Measurements from ENCODE around the gene SPATC1L. TPM values are rescaled to one million over a fixed set of nuclear protein-coding genes. Genes with fewer than 3 reads are reported as not detected.

The SPATC1L gene
- total RNA-seq, 2 donors from 2014 or later: 6.2 to 6.9 TPM

DNA sequence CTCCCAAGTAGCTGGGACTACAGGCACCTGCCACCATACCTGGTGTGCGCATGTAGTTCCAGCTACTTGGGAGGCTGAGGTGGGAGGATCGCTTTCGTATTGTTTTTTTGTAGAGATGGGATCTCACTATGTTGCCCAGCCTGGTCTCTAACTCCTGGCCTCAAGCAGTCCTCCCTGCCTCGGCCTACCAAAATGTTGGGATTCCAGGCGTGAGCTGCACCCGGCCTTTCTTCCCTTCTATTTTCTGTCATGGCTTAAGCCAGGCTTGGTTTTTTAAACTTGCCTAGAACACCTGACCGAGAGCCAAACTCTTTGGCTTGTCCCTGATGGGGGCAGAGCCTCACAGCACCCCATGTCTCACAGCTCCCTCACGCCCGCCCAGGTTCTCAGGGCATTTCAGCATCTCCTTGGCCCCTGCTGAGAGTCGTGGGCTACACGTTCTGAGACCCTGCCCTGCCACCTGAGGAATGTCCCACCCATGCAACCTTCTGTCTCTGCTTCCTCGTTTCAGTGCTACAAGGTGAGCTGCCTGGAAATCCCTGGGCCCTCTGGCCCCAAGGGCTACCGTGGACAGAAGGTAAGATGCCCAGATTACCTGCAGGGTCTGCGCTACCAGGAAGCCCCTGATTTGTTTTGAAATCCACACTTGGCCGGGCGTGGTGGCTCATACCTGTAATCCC lies 70.6 kb downstream of the SPATC1L start:
- H3K27me3 ChIP-seq: no peaks in the 10 kb centered on the region
- no peak overlapping the region for H3K27ac ChIP-seq
- no peaks in the 10 kb centered on the region for H3K4me1 ChIP-seq
- no peaks in the 10 kb centered on the region for H3K9me3 ChIP-seq
- no peak for DNase-seq
- TF ChIP-seq, protein P1, sequence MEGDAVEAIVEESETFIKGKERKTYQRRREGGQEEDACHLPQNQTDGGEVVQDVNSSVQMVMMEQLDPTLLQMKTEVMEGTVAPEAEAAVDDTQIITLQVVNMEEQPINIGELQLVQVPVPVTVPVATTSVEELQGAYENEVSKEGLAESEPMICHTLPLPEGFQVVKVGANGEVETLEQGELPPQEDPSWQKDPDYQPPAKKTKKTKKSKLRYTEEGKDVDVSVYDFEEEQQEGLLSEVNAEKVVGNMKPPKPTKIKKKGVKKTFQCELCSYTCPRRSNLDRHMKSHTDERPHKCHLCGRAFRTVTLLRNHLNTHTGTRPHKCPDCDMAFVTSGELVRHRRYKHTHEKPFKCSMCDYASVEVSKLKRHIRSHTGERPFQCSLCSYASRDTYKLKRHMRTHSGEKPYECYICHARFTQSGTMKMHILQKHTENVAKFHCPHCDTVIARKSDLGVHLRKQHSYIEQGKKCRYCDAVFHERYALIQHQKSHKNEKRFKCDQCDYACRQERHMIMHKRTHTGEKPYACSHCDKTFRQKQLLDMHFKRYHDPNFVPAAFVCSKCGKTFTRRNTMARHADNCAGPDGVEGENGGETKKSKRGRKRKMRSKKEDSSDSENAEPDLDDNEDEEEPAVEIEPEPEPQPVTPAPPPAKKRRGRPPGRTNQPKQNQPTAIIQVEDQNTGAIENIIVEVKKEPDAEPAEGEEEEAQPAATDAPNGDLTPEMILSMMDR (IDR thresholded peaks at IDR 0.05): no peak
- H3K9ac ChIP-seq (ENCODE audit: low read depth in 2 of 2, low read length in 2 of 2): no peak overlapping the region
- intact Hi-C loops (cut with DNase I): no loop called here
- peaks cover 4% of the 10 kb centered on the region for H3K36me3 ChIP-seq
- no peak overlapping the region for H3K4me3 ChIP-seq

DNA sequence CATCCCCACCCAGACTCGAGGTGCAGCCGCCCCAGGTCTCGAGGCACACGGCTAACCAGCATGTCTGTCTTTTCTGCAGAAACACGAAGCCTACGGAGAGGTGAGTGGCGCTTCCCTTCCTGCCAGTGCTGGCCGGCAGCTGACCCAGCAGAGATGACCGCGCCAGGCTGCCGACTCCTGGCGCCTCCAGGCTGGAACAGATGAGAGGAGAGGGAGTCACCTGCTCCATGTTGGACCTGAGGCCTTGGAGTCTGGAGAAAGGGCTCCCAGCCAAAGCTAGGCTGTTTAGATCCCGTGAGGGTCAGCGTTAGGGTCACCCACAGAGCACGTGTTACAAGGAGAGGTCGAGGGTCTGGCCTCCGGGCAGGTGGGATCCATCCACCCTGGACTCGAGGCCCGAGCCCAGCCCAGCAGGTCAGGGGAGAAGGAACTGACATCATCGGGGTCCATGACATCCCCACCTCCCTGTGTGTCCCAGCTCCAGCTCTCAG lies 71.5 kb downstream of the SPATC1L start:
- no peaks in the 10 kb centered on the region for H3K27me3 ChIP-seq
- no peaks in the 10 kb centered on the region for H3K9me3 ChIP-seq
- no peak overlapping the region for H3K27ac ChIP-seq
- H3K4me3 ChIP-seq: no peak overlapping the region
- peaks cover 4% of the 10 kb centered on the region for H3K36me3 ChIP-seq
- no peak for DNase-seq
- no peaks in the 10 kb centered on the region for H3K4me1 ChIP-seq
- H3K9ac ChIP-seq (ENCODE audit: low read depth in 2 of 2, low read length in 2 of 2): no peak overlapping the region
- intact Hi-C loops (cut with DNase I): no loop called here
- TF ChIP-seq, protein P1 (IDR thresholded peaks at IDR 0.05): no peak

DNA sequence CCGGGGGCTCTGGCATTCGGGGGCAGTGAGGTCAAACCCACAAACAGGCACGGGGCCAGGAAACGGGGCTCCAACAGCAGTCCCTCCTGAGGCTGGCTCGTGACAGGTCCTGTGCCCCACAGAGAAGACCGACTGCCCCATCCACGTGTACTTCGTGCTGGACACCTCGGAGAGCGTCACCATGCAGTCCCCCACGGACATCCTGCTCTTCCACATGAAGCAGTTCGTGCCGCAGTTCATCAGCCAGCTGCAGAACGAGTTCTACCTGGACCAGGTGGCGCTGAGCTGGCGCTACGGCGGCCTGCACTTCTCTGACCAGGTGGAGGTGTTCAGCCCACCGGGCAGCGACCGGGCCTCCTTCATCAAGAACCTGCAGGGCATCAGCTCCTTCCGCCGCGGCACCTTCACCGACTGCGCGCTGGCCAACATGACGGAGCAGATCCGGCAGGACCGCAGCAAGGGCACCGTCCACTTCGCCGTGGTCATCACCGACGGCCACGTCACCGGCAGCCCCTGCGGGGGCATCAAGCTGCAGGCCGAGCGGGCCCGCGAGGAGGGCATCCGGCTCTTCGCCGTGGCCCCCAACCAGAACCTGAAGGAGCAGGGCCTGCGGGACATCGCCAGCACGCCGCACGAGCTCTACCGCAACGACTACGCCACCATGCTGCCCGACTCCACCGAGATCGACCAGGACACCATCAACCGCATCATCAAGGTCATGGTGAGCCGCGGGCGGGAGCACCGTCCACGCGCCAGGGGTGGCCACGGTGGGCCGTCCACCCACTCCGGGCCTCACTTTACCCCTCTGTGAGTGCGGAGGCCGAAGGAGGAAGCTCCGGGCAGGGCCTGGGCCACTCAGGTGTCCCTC lies 72.2 kb downstream of the SPATC1L start:
- H3K27me3 ChIP-seq: no peaks in the 10 kb centered on the region
- intact Hi-C loops (cut with DNase I): no loop called here
- H3K4me1 ChIP-seq: no peaks in the 10 kb centered on the region
- no peak overlapping the region for H3K4me3 ChIP-seq
- H3K27ac ChIP-seq: no peak overlapping the region
- TF ChIP-seq, protein P1 (IDR thresholded peaks at IDR 0.05): no peak
- H3K9ac ChIP-seq (ENCODE audit: low read depth in 2 of 2, low read length in 2 of 2): no peak overlapping the region
- peaks cover 4% of the 10 kb centered on the region for H3K36me3 ChIP-seq
- DNase-seq: no peak
- no peaks in the 10 kb centered on the region for H3K9me3 ChIP-seq

- Histone ChIP-seq H3K36me3 (peaks cover 4% of the 10 kb centered on the region), H3K4me3 (no peak overlapping the region), H3K9ac (ENCODE audit: low read depth in 2 of 2, low read length in 2 of 2) (no peak overlapping the region), H3K27ac (no peak overlapping the region), H3K9me3 (no peaks in the 10 kb centered on the region), H3K27me3 (no peaks in the 10 kb centered on the region), H3K4me1 (no peaks in the 10 kb centered on the region)
- no peak for DNase-seq
- intact Hi-C loops (cut with DNase I): no loop called here
- TF ChIP-seq, protein P1 (IDR thresholded peaks at IDR 0.05): no peak
Observed at GRCh38 chr21:46111193-46111571, 73.1 kb downstream of the SPATC1L start.

Other genes starting within 250 kb of the SPATC1L start
- gene COL6A1, start 202.7 kb downstream of the SPATC1L start, total RNA-seq: 100 to 1,000 TPM in 1 of 2 donors, 10 to 100 TPM in 1; 39.8 to 131 TPM
- gene COL6A2, start 86.3 kb downstream of the SPATC1L start, total RNA-seq: 100 to 1,000 TPM in 1 of 2 donors, 10 to 100 TPM in 1; 55.7 to 190 TPM
- 1 to 10 TPM in 1 of 2 donors, under 1 TPM in 1; 0.45 to 4.2 TPM for gene FTCD, start 28.9 kb downstream of the SPATC1L start, total RNA-seq
- 100 to 1,000 TPM in 1 of 2 donors, 10 to 100 TPM in 1; 78.2 to 142 TPM for gene LSS, start 44.3 kb upstream of the SPATC1L start, total RNA-seq
- 100 to 1,000 TPM in 1 of 2 donors, 10 to 100 TPM in 1; 68.4 to 112 TPM for gene MCM3AP, start 101.2 kb upstream of the SPATC1L start, total RNA-seq
- gene YBEY, start 101.9 kb upstream of the SPATC1L start, total RNA-seq: 10 to 100 TPM in 1 of 2 donors, 1 to 10 TPM in 1; 8.0 to 12.4 TPM
- 10 to 100 TPM in 1 of 2 donors, 1 to 10 TPM in 1; 5.5 to 25.7 TPM for gene C21orf58, start 139.4 kb upstream of the SPATC1L start, total RNA-seq
- 10 to 100 TPM; 15.1 to 32.5 TPM for gene PCNT, start 139.7 kb upstream of the SPATC1L start, total RNA-seq